RKO (cell line): ENCODE measurements around the gene MAL.

ENCODE experiments used
- DNase-seq: peaks from one replicate; pipeline ENCODE4 v3.0.0-alpha.2; 2016; ENCODE audit warnings: low spot score

Gene MAL

GRCh38 chr2:95016616-95017015 is 8.9 kb upstream of the MAL start:
- DNase-seq: no peak

- no peak for DNase-seq
Observed at GRCh38 chr2:95017071-95017501, 8.4 kb upstream of the MAL start.

GRCh38 chr2:95017836-95018235 is 7.7 kb upstream of the MAL start:
- DNase-seq: no peak

GRCh38 chr2:95018301-95018700 is 7.2 kb upstream of the MAL start:
- DNase-seq: no peak

GRCh38 chr2:95018861-95019550 is 6.5 kb upstream of the MAL start:
- DNase-seq: no peak

GRCh38 chr2:95019572-95019971 is 5.9 kb upstream of the MAL start:
- no peak for DNase-seq

- DNase-seq: no peak
Observed at GRCh38 chr2:95020275-95021022, 5.1 kb upstream of the MAL start.

GRCh38 chr2:95021023-95021416 is 4.5 kb upstream of the MAL start:
- DNase-seq: no peak

GRCh38 chr2:95021847-95022246 is 3.7 kb upstream of the MAL start:
- DNase-seq: no peak

- DNase-seq: peak; percentile 60
Observed at GRCh38 chr2:95022309-95023221, 2.9 kb upstream of the MAL start.

- DNase-seq: no peak
Observed at GRCh38 chr2:95023222-95023597, 2.3 kb upstream of the MAL start.

- no peak for DNase-seq
Observed at GRCh38 chr2:95024371-95024770, 1.1 kb upstream of the MAL start.

GRCh38 chr2:95024960-95025405 is 525 bp upstream of the MAL start:
- no peak for DNase-seq

GRCh38 chr2:95026471-95027368 is 1.2 kb downstream of the MAL start:
- no peak for DNase-seq

- no peak for DNase-seq
Observed at GRCh38 chr2:95027369-95027720, 1.8 kb downstream of the MAL start.

- no peak for DNase-seq
Observed at GRCh38 chr2:95029898-95030341, 4.4 kb downstream of the MAL start.

- no peak for DNase-seq
Observed at GRCh38 chr2:95030496-95030895, 5.0 kb downstream of the MAL start.

GRCh38 chr2:95031076-95031725 is 5.7 kb downstream of the MAL start:
- DNase-seq: no peak

GRCh38 chr2:95031726-95032116 is 6.2 kb downstream of the MAL start:
- no peak for DNase-seq

GRCh38 chr2:95032341-95032740 is 6.8 kb downstream of the MAL start:
- no peak for DNase-seq
